LHCN-M2 (cell line): ENCODE results near the gene ZNF385C. TPM values are rescaled to one million over a fixed set of nuclear protein-coding genes. Genes with fewer than 3 reads are reported as not detected.

Experiments used
- DNase-seq: peaks from one replicate; pipeline ENCODE4 v3.0.0-alpha.2; 2012; ENCODE audit warnings: low read depth
- total RNA-seq: library from RNA; depleted of rRNA; stranded (reverse); fragments of >200 nt; gene quantifications from 2 replicates; pipeline ENCODE4 v1.2.3, GENCODE V29; 2014

The ZNF385C gene
- total RNA-seq, 1 experiment from 2014 or later = not detected

DNA sequence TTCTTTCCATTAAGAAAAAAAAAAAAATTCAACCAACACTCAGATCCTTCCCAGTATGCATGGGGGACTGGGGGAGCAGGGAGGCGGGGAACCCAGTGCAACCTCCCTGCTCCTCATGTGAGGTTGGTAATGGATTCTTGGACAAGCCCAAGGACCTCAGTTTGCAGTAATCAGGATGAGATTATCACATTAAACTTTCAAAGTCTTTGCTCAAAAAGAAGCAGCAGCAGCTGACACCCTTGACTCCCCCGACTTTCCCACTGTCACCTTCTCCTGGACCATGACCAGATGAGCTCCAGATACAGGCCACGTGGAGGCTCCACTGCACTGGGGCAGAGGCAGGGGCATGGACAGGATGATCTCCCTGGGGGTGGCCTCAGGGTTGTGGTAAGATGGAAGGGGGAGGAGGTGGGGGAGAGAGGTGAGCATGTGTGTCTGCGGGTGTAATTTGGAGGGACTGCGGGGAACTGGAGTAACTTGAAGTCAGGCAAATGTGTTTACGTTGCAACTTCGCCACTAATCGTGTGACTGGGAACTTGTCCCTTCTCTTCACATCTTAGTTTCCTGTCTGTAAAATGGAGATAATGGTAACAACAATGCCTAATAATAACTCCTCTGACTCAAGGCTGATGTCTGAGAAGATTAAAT is 19.8 kb downstream of the ZNF385C start:
- no peak for DNase-seq

DNA sequence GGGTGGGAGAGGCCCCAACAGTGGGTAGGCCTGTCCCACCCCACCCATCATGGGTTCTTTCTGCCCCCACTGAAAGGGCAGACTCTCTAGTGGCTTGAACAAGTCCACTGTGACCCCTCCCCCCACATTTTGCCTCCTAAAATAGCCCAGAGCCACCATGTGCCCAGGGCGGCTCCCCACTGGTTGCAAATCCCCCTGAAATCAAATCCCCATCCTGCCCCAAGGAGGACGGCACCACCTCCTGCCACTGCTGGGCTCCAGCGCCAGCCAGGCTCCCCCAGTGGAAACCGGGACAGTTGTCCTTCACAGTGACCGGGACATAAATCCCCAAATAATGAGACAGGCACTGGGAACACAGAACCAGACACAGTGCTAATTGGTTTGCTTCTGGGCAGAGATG is 20.5 kb downstream of the ZNF385C start:
- no peak for DNase-seq

DNA sequence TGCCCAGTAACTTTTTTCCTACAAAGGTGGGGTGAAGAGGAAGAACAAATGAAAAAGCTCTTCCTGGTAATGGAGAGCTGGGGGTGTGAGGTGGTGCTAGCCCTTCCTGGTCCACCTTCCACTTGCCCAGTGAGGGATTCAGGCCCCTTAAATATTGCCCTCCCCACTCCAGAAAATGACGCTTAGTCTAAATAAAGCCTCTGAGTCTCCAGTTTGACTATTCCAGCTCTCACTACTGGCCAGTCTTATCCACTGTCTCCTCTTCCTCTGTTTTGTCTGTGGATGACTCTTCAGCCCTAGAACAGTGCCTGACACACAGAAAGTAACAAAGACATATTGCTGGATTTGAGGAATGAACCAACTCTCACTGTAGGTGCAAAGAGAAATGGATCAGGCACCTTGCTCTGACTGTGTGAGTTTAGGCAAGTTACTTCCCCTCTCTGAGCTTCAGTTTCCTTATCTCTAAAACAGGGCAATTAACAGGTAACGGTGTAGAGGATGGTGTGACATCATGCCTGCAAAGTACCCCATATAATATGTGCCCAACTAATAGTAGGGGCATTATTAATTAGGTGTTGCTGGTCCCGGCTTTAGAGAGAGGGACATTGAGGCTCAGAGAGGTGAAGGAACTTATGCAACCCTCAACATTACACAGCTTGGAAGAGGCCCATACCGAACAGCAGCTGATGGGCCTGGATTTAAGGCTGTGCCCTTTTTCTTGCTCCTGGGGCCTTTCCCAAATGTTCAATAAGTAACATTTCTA is 21.3 kb downstream of the ZNF385C start:
- DNase-seq = no peak

DNA sequence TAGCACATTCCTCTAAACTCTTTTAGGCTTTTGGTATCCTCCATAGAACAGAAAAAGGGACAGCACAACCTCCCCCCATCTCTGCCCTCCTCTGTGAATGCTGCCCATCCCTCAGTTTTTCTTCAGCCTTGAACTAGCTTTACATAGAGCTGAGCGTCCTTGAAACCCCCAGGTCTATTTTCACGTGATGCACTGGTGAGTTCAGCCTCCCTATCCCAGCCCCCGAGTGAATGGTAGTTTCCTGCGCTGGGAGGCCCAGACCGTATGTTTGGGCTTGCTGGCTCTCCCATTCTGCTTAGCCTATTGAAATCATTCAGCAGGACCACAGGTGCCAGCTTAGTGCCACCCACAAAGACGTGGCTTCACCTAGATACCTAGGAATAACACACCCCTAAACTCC is 22.5 kb downstream of the ZNF385C start:
- no peak for DNase-seq

DNA sequence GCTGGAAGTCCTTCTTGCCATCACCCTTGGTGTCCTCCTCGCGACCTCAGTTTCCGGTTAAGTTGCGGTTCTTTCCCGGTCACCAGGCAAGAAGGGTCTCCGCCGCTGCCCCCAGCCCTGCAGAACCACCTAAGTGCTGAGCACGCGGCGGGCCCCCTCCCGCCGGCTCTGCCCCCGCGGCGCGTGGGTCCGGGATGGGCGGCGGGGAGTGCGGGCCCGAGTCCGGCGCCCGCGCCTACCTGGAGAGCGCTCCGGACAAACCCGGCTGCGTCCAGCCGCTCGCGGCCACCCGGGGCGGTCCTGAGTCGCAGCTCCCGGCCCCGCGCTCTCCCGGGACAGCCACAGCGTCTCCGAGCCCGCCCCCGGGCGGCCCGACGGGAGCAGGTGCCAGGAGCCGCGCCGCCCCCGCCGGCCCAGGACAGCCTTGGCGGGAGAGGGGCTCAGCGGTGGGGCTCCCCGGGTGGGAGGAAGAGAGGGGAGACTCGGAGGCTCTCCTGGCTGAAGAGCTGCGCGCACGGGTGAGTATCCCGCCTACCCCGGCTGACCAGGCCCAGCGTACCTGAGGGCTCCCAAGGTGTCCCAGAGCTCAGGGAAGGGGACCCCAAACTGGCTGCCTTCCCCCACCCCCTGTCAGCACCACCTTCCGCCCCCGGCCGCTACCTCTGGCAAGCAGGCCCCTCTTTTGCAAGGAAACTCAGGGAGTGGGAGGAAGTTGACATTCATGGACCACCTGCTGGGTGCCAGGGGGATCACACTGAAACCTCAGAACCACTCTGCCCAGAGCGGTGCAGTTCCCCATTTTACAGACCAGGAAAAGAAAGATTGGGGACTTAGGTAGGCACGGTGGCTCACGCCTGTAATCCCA is 25.7 kb downstream of the ZNF385C start:
- no peak for DNase-seq

DNA sequence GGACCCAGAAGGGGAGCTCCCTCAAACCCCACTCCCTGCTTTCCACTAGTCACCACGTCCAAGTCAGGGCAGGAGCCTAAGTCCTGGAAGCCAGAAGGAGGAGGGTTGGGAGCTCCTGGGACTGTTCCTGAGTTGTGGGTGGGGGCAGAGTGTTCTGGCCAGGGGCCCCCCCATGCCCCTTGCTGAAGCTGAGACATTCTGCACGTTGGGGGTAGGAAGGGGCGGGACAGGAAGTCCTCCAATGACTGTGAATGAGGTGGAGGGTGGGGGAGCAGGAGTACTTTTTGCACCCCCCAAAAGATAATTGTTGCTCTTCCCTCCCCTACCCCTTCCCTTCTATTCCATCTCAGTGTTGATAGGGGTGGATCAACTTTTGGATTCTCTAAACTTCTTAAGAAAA is 26.5 kb downstream of the ZNF385C start:
- DNase-seq = no peak

DNA sequence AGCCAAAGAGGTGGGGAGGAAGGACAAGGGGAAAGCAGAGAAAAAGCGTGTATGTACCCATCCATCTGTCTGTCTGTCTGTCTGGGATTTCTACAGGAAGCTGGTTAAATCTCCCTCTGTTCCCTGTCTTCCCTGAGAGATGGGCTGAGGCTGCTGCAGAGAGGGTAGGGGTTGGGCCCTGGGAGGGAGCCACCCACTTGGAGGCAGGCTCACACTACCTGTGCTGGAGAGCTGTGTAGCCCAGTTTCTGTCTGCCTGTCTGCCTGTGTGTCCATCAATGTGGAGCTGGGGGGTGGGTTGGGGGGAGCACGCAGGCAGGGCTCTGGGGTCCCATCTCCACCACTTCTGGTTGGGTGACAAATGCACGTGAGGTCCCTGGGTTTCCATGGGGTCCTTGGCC is 29.3 kb downstream of the ZNF385C start:
- DNase-seq = no peak

DNA sequence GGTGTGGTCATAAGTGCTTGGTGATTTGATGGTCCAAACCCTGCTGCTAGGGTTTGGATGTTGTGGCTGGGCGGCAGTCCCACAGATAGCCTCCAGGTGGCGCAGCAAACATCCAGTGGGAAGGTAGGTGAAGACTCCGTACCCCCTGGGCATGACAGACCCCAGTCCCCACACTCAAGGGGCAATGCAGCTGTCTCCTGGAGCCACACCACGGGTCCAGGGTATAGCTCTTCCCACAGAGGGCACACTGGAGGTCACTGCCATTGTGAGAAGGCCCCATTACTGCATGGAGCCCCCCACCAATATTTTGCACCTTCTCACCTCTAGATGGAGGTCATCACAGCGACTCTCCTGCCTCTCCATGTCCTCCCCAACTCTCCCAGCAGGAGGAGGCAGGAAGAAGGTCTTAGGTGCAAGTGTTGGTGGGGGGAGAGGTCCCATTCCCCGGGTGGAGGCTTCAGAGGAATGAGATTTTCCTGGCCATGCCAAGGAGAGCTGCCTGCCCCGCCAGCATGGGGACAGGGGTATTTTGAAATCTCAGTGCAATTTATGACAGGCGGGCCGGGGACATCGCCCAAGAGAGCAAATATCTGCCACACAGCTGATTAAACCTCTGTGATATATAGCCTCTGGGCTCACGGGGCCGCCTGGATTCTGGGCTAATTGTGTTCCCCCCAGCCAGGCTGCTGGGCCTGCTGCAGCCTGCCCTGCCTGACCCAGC is 30.7 kb downstream of the ZNF385C start:
- no peak for DNase-seq

DNA sequence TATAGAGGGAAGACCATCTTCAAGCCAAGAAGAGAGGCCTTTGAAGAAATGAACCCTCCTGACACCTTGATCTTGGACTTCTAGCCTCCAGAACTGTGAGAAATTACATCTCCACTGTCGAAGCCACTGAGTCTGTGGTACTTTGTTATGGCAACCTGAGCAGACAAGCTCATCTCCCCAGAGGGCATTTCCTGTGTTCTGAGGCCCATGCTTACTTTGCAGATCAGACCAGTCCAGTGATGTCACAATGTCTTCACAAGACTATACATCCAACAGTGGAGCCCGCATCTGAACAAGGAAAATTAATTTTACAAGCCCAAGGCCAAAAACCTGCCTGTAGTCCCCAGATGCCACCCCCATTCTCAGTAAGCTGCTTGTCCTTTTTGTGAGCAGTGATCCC is 33.1 kb downstream of the ZNF385C start:
- no peak for DNase-seq

DNA sequence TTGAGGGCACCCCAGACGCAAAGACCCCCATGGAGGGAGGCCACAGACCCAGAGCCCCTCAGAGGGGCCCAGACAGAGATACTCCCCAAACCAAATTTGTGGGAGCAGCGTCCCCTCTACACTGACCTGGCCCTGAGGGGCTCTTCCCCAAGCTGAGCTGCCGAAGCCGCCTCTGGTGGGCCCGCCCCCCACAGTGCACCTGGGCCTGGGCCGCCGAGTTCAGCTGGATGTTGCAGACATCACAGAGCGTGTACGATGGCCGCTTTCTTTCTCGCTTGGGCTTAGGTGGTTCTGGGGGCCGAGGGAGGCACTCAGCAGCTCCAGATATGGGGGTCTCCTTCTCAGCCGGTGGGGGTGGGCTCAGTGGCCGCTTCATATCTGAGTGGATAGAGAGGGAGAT is 35.6 kb downstream of the ZNF385C start:
- no peak for DNase-seq

DNA sequence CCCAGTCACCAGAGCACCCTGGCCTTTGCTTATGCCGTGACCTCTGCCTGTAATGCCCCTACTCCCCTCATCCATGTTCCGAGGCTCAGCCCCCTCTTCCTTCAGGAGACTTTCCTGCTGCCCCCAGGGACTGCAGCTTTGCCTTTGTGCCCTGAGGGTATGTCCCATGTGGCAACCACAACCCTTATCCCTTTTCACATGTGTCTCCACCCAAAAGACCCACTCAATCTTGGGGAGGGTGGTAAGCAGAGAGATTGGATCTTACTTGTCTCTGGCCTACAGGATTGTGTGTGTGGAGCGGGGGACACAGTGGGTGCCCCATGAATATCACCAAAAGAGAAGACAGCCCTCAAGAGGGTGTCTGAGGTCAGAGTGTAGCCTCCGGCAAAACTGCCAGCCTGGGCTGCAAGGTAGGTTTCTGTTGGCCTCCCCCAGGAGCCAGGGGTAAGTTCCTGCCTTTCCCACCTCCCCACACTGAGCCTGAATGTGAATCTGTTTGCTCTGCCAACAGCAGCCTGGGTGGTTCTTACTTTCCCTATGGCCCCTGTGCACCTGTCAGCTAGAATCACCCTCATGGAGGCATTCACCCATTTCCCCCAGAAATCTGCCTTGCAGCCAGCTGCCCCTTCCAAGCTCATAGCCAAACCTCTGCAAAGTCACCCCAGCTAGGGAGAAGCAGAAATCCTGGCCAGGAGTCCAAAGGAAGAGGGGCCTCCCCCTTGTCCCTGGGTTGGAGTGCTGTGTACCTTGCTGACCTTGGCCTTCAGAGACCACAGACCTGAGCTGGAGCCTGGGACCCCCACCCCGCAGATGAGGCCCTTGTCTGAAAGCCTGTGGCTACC is 36.4 kb downstream of the ZNF385C start:
- no peak for DNase-seq

DNA sequence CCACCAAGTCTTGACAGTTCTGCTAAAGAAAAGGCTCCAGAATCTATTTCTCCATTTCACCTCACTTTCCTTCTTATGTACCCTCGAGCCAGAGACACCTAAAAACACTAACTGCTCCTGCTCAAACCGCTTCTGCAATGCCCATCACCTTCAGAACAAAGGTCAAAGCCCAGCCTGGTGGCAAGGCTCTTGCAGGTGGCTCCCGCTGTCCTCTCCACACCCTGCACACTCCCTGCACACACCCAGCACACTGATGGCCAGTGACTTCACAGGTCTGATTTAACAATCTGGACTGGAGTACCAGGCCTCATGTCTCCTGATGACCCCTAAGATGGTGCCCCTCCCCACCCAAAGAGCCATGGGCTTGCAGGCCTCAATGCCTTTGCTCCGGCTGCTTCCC is 38.0 kb downstream of the ZNF385C start:
- no peak for DNase-seq

DNA sequence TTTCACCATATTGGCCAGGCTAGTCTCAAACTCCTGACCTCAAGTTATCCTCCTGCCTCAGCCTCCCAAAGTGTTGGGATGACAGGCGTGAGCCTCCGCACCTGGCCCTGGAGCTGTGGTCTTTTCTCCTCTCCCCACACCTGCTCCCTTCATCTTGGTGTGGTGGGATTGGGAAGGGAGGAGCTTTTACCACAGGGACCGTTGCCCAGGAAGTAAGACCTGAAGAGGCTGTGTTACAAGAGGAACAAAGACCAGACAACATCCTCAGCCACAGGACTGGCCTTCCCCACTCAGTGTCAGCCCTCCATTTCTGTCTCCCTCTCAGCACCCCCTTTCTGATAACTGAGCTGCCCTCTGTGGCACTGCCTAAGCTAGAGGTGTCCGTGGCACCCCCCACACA is 38.5 kb downstream of the ZNF385C start:
- no peak for DNase-seq

DNA sequence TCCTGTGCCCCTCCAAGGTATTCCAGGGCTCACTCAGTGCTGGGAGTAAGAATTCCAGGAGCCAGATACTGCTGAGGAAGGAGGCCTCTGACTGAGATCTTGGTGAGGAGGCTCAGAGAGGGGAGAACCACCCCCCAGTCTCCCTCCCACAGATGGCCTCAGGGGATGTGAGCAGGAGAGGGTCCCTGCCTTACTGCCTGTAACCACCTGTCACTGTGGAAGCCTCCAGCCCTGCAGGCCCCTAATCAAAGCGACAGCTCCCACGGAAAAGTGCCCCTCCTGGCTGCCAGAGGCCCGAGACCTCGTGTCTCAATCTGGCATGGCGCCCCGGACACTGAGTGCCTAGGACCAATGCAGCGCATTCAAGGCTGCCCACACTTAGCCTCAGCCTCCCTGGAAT is 40.2 kb downstream of the ZNF385C start:
- DNase-seq = no peak

DNA sequence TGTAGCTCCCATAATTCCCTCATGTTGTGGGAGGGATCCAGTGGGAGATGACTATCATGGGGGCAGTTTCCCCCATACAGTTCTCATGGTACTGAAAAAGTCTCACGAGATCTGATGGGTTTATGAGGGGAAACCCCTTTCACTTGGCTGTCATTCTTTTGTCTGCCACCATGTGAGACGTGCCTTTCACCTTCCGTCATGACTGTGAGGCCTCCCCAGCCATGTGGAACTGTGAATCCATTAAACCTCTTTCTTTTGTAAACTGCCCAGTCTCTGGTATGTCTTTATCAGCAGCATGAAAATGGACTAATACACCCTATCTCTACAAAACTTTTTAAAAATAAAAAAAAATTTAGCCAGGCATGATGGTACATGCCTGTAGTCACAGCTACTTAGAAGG is 41.6 kb downstream of the ZNF385C start:
- no peak for DNase-seq

DNA sequence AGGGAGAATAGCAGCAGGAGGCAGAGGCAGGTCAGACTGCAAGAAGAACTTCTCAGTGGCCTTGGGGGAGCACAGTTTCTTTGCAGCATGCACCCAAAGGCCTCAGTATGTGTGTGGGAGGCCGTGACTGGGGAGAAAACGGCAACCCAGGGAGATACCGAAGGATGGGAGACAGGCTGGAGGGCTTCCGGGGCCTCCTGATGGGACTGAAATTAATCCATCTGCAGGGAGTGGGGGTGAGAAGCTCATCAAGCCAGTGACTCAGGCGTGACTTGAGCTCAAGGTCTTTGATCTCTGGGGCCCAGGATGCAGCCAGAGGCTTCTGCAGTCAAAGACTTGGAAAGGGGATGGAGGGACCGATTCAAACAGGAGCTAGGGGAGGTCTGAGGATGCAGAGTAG is 42.8 kb downstream of the ZNF385C start:
- DNase-seq = no peak

DNA sequence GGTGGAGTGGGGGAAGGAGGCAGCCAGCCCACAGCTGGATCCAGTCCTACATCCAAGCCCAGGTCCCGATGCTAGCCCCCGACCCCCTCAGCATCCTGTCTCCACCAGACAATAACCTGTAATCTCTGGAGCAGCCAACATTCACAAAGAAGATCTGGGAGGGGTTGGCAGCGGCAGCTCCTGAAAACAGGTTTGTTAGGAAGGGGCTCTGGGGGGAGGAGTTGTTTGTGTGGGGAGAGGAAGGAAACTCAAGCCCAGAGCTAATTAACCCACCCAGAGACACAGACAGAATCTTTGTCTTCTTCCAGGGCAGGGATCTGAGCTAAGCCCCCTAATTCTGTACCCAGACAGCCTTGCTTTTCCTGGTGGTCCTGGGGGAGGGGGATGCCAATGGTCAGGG is 43.2 kb downstream of the ZNF385C start:
- DNase-seq = no peak

DNA sequence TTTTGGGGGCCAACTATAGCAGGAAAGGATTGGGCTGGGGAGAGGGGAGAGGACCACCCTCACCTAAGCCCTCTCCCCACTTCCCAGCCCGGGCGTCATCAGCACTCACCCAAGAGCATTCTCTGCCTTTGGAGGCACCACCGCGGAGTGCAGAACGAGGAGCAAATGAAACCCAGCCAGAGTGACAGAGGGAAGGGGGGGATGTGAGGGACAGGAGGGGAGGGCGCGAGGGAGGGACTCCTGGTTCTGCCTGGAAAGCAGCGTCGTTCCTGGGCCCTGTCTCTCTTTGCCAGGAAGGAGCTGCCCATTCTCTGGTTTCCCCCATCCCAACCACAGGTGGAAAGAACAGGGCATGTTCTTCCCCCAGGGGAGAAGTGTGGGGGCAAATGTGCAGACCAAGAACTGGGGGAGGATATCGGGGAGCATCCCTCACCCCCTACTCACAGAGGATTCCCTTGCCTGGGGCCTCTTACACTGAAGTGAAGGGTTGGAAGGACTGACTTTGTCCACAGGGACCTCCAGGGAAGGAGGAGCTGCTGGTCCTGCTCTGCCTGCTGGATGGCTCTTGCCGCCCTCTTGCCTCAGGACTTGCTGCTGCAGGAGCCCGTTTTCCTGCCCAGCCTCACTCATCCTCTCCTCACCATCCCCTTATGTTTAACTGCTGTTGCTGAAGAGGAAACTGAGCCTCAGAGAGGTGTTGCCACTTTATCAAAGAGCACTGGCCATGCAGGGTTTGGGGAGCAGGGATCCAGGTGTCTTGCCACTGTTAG is 44.4 kb downstream of the ZNF385C start:
- DNase-seq = no peak

DNA sequence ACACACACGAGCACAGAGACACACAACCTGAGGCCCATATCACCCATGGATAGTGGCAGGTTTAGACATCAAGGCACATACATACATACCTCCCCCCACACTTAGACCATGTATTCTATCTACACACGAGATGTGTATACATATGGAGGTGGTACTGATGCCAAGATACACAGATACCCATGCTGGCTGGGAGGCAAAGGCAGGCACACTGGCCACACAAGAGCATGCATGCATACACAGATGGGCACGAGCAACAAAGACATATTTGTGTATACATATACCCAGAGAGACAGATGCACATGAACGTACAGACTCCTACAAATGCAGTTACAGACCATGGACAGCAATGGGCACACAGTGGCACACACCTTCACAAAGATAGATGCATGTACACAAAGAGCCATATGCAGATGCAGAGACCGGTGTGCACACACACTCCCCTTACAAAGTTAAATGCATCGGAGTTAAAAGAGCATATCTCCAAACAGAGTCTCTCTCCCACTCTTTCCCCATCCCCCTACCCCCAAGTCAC is 45.9 kb downstream of the ZNF385C start:
- no peak for DNase-seq

DNA sequence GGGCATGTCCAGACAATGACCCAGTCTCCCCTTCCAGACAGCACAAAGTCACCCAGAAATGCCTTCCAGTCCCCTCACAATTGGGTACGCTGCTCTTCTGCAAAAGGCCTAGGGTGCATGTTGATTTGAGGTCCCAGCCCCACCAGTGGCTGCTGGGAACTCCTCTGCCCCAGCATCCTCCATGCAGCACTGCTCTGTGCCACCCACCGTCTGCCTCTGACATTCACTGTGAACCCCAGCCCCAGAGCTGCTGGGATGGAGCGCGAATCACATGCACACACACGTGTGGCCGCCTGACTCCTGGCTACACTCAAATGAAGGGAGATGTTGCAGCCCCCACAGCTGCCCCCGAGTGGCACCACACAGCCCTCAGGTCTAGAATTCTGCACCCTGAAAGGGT is 46.6 kb downstream of the ZNF385C start:
- no peak for DNase-seq
